Activated B cell treated with CpG ODN at 0.5 μM for 24 hours (primary cell): ENCODE measurements around the gene BRD3. TPM values are rescaled to one million over a fixed set of nuclear protein-coding genes. Genes with fewer than 3 reads are reported as not detected.

ENCODE experiments used
- ATAC-seq: fragments of 200-7000 bp; cut with Tn5 transposase; one replicate; pipeline ENCODE4 v1.10.0; 2021; ENCODE audit warnings: low read depth, mild to moderate bottlenecking, moderate library complexity
- CTCF ChIA-PET: fragments of 350-600 bp; sonication (Branson Sonifier 250); formaldehyde crosslinking; loops from one replicate; lab custom pipeline; 2021; ENCODE audit warnings: antibody characterized with exemption; lab: Charles Lee
- POLR2A ChIA-PET: fragments of 350-600 bp; sonication (Branson Sonifier 250); formaldehyde crosslinking; loops from one replicate; lab custom pipeline; 2021; ENCODE audit warnings: antibody characterized with exemption; lab: Charles Lee
- DNase-seq: peaks from one replicate; pipeline ENCODE4 v3.0.0; 2022
- H3K27ac Mint-ChIP-seq: one replicate; pipeline ENCODE4 v1.8.0; 2020; ENCODE audit warnings: mixed read lengths
- H3K27me3 Mint-ChIP-seq: one replicate; pipeline ENCODE4 v1.8.0; 2021; ENCODE audit warnings: mixed read lengths
- H3K36me3 Mint-ChIP-seq: one replicate; pipeline ENCODE4 v1.8.0; 2021; ENCODE audit warnings: low read depth, mixed read lengths
- H3K4me1 Mint-ChIP-seq: one replicate; pipeline ENCODE4 v1.8.0; 2021; ENCODE audit warnings: mixed read lengths
- H3K4me3 Mint-ChIP-seq: one replicate; pipeline ENCODE4 v1.8.0; 2020; ENCODE audit warnings: mild to moderate bottlenecking, mixed read lengths
- H3K9me3 Mint-ChIP-seq: one replicate; pipeline ENCODE4 v1.8.0; 2020; ENCODE audit warnings: mixed read lengths
- intact Hi-C: fragments of 100-400 bp; cut with micrococcal nuclease; formaldehyde crosslinking; loops from one replicate; pipeline ENCODE4 v1.15.1; 2024
- total RNA-seq: library from RNA; stranded (reverse); gene quantifications from 2 replicates; pipeline ENCODE4 v1.2.3, GENCODE V29; 2022
- TF ChIP-seq, protein P1 (sequence below): fragments of 200-600 bp; IDR thresholded peaks from one replicate; pipeline ENCODE4 v1.8.0; 2022; ENCODE audit warnings: antibody characterized with exemption, mild to moderate bottlenecking

The BRD3 gene
- total RNA-seq, 1 donor from 2014 or later: 18.3 TPM

DNA sequence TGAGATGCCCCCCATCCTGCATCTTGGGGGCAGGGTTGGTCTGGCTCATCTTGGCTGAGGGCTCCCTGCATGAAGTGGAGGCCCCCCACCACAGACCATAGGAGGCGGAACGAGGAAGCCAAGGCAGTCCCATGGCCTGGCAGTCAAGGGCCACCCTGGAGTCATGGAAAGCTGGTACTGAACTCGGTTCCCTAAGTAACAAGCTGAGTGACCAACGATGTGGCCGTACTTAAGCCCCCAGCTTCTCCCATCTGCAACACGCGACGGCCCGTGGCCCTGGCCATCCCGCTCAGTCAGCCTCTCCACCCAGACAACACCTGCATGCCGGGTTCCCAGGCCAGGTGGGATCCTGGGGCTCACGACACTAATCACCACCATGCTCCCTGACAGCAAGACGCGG is 17.1 kb downstream of the BRD3 start:
- ChIA-PET CTCF (no interaction called here), POLR2A (interaction anchor here (0.6 to 0.8 kb wide), 2 partner anchors 27 to 109 kb away, joined by 3 to 5 read pairs; no protein-coding TSS in a partner anchor)
- no peaks in the 10 kb centered on the region for H3K27me3 Mint-ChIP-seq
- intact Hi-C loops: no loop called here
- no peak for DNase-seq
- TF ChIP-seq, protein P1, sequence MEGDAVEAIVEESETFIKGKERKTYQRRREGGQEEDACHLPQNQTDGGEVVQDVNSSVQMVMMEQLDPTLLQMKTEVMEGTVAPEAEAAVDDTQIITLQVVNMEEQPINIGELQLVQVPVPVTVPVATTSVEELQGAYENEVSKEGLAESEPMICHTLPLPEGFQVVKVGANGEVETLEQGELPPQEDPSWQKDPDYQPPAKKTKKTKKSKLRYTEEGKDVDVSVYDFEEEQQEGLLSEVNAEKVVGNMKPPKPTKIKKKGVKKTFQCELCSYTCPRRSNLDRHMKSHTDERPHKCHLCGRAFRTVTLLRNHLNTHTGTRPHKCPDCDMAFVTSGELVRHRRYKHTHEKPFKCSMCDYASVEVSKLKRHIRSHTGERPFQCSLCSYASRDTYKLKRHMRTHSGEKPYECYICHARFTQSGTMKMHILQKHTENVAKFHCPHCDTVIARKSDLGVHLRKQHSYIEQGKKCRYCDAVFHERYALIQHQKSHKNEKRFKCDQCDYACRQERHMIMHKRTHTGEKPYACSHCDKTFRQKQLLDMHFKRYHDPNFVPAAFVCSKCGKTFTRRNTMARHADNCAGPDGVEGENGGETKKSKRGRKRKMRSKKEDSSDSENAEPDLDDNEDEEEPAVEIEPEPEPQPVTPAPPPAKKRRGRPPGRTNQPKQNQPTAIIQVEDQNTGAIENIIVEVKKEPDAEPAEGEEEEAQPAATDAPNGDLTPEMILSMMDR: no peak
- peaks cover under 1% of the 10 kb centered on the region for H3K4me1 Mint-ChIP-seq
- no peak overlapping the region for H3K4me3 Mint-ChIP-seq
- no peak overlapping the region for H3K27ac Mint-ChIP-seq
- peaks cover 63% of the 10 kb centered on the region for H3K36me3 Mint-ChIP-seq
- no peak for ATAC-seq
- no peaks in the 10 kb centered on the region for H3K9me3 Mint-ChIP-seq

DNA sequence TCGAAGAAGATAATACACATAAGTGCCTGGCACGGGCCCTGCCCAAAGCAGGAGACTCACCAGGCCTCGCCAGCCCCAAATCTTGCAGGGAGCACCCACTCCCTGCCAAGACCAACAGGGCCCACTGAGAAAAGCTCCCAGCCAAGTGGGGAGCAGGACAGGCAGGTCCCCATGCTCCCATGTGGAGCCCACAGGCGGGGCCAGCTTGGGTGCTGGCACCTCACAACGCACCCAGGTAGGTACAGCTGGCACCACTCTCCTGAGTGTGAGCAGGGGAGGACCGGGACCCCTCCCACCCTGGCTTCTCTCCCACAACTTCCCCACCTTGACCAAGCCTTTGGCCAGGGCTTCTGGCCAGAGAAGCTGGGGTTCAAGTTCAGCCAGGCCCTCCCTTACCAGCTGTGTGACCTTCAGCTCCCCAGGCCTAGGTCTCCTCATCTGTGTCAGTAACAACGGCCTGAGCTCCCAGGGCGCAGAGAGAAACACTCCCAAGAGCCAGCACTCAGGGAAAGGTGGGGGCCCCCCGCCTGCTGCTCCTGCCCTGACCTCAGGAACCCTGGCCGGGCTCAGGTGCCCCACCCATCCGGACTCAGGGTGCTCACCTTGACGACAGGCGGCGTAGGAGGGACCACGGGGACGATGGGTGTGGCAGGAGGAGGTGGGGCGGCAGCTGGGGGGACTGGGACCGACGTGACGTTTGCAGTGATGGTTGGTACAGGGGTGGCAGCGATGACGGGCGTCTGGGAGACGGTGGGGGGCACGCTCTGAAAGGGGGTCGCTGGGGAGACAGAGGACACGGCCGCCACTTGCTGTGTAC is 17.8 kb downstream of the BRD3 start:
- intact Hi-C loops: no loop called here
- H3K4me3 Mint-ChIP-seq: no peak overlapping the region
- H3K9me3 Mint-ChIP-seq: no peaks in the 10 kb centered on the region
- no peak overlapping the region for H3K27ac Mint-ChIP-seq
- DNase-seq (no peak), ATAC-seq (no peak)
- TF ChIP-seq, protein P1: no peak
- H3K4me1 Mint-ChIP-seq: no peaks in the 10 kb centered on the region
- CTCF ChIA-PET: no interaction called here
- H3K36me3 Mint-ChIP-seq: peaks cover 70% of the 10 kb centered on the region
- H3K27me3 Mint-ChIP-seq: no peaks in the 10 kb centered on the region
- POLR2A ChIA-PET: no interaction called here

DNA sequence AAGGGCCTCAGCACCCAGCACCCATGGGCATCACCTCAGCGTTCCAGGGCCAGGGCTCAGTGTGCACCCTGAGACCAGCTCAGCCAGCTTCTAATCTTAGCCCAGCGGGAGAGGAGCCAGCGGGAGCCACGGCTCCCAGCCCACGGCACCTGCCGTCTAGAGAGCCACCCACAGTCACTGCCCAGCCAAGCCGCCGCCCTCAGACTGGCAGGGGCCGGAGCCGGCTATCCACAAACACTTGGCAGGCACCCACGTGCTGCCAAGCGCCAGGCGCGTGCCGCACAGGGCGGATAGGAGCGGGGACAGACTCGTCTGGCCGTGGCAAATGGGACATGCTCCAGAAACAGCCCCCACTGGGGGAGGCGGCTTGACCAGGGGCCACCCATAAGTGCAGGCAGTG is 18.6 kb downstream of the BRD3 start:
- H3K27ac Mint-ChIP-seq: no peak overlapping the region
- TF ChIP-seq, protein P1: no peak
- intact Hi-C loops: no loop called here
- DNase-seq (no peak), ATAC-seq (no peak)
- peaks cover 77% of the 10 kb centered on the region for H3K36me3 Mint-ChIP-seq
- H3K4me3 Mint-ChIP-seq: no peak overlapping the region
- CTCF ChIA-PET: no interaction called here
- POLR2A ChIA-PET: no interaction called here
- H3K4me1 Mint-ChIP-seq: no peaks in the 10 kb centered on the region
- H3K9me3 Mint-ChIP-seq: no peaks in the 10 kb centered on the region
- no peaks in the 10 kb centered on the region for H3K27me3 Mint-ChIP-seq

DNA sequence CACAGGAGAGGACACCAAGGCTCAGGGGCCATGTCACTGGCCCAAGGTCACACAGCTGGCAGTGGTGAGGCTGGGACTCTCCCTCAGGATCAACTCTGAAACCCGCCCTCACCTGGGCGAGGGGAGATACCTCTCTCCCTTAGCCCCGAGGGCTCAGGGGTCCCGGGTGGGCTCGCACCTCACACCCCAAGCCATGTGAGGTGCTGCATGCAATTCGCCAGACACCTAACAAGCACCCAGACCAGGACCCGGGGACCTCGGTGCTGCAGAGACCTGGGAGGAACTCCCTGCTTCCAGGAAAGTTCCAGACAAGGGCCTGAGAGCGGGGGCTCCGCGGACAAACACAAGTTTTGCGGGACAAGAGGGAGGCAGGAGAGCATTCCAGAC is 19.3 kb downstream of the BRD3 start:
- no peaks in the 10 kb centered on the region for H3K9me3 Mint-ChIP-seq
- TF ChIP-seq, protein P1: no peak
- DNase-seq (no peak), ATAC-seq (no peak)
- intact Hi-C loops: no loop called here
- no peaks in the 10 kb centered on the region for H3K27me3 Mint-ChIP-seq
- H3K4me3 Mint-ChIP-seq: no peak overlapping the region
- no peaks in the 10 kb centered on the region for H3K4me1 Mint-ChIP-seq
- H3K27ac Mint-ChIP-seq: no peak overlapping the region
- ChIA-PET CTCF (no interaction called here), POLR2A (no interaction called here)
- peaks cover 82% of the 10 kb centered on the region for H3K36me3 Mint-ChIP-seq

DNA sequence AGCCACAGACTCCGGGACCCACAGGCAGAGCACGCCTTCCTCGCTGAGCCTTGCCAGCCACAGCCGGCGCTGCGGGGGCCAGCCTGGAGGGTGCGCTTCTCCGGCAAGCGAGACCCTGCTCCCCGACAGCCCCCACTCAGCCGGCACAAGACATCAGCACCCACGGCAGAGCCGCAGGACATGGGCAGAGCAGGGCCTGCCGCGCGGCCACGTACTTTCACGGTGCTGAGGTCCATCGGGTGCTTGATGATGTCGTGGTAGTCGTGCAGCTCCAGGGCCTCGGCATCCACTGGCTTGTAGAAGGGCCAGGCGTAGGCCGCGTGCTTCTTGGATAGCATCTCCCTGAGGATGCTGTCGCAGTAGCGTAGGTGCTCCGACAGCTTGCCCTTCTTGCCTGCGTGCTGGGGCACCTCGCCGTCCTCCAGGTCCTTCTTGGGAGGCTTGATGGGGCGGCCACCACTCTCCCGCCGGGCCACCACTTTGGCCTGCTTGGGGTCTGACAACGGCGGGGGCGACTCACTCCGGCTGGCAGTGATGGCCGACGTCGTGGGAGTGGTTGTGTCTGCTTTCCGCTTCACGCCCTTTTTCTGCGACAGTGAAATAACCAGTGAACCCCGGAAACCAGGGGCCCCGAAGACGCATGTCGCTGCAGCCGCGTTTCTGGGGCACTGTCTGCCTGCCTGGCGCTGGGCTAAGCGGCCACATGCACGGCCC is 19.8 kb downstream of the BRD3 start:
- ChIA-PET CTCF (no interaction called here), POLR2A (no interaction called here)
- H3K4me1 Mint-ChIP-seq: no peaks in the 10 kb centered on the region
- TF ChIP-seq, protein P1: no peak
- H3K27ac Mint-ChIP-seq: no peak overlapping the region
- intact Hi-C loops: no loop called here
- DNase-seq: no peak
- H3K27me3 Mint-ChIP-seq: no peaks in the 10 kb centered on the region
- no peak overlapping the region for H3K4me3 Mint-ChIP-seq
- H3K9me3 Mint-ChIP-seq: no peaks in the 10 kb centered on the region
- no peak for ATAC-seq
- peaks cover 87% of the 10 kb centered on the region for H3K36me3 Mint-ChIP-seq
